Esophagus squamous epithelium (tissue), 5 donors: ENCODE results near the gene ANKRD13A. TPM values are rescaled to one million over a fixed set of nuclear protein-coding genes. Genes with fewer than 3 reads are reported as not detected.

Source experiments
- DNase-seq: peaks from one replicate; lab custom pipeline; 2025; lab: John Stamatoyannopoulos, UW
- H3K27ac ChIP-seq, 4 donors: fragments of 200-600 bp; sonication (generic); one replicate each; pipeline ENCODE4 v1.5.1; 2016 to 2019; ENCODE audit warnings: mild to moderate bottlenecking in 1 of 4
- H3K27me3 ChIP-seq, 4 donors: fragments of 200-600 bp; sonication (generic); 1 replicate in 3 of 4; 2 replicates in 1 of 4; pipeline versions ENCODE4 v1.5.1 to v1.6.0; 2017 to 2021; ENCODE audit warnings: antibody characterized with exemption in 1 of 4
- H3K36me3 ChIP-seq, 3 donors: fragments of 200-600 bp; sonication (generic); one replicate each; pipeline ENCODE4 v1.5.1; 2016 to 2019
- H3K4me1 ChIP-seq, 3 donors: fragments of 200-600 bp; sonication (generic); one replicate each; pipeline ENCODE4 v1.5.1; 2017 to 2019
- H3K4me3 ChIP-seq, 4 donors: fragments of 200-600 bp; sonication (generic); 1 replicate in 3 of 4; 2 replicates in 1 of 4; pipeline ENCODE4 v1.5.1; 2016 to 2019; ENCODE audit warnings: mild to moderate bottlenecking in 2 of 4, moderate library complexity in 1 of 4
- H3K9me3 ChIP-seq, 3 donors: fragments of 200-600 bp; sonication (generic); one replicate each; pipeline ENCODE4 v1.5.1; 2016 to 2019
- POLR2A ChIP-seq, 4 donors: fragments of 450-650 bp; IDR thresholded peaks; one replicate each; pipeline ENCODE4 v1.6.1; 2017; ENCODE audit warnings: antibody characterized with exemption in 4 of 4, mild to moderate bottlenecking in 4 of 4, moderate library complexity in 3 of 4
- WGBS, 2 donors: methylation state at CpG; one replicate each; pipeline ENCODE4 v1.1.5; 2018; 5-methylcytosine and 5-hydroxymethylcytosine counted together
- intact Hi-C: fragments of 100-400 bp; cut with DNase I; formaldehyde crosslinking; loops from one replicate; pipeline ENCODE4 v1.15.0; 2022
- total RNA-seq, 4 donors: library from RNA; depleted of rRNA; stranded (reverse); fragments of >200 nt; gene quantifications; one replicate each; pipeline ENCODE4 v1.1.0, GENCODE V29; 2016
- TF ChIP-seq, protein P1 (sequence below), 6 experiments: fragments of 450-650 bp in 4 of 6; fragments of 200-600 bp in 2 of 6; sonication (generic) in 2 of 6; IDR thresholded peaks; one replicate each; pipeline ENCODE4 v1.5.1; 2016 to 2019; ENCODE audit warnings: antibody characterized with exemption in 6 of 6, mild to moderate bottlenecking in 4 of 6, moderate library complexity in 4 of 6
- donor health status: DM: yes; HTN: yes; CAD: no.

The ANKRD13A gene
- total RNA-seq, 4 donors from 2014 or later = 67.6 to 92.9 (median 72.8) TPM

DNA sequence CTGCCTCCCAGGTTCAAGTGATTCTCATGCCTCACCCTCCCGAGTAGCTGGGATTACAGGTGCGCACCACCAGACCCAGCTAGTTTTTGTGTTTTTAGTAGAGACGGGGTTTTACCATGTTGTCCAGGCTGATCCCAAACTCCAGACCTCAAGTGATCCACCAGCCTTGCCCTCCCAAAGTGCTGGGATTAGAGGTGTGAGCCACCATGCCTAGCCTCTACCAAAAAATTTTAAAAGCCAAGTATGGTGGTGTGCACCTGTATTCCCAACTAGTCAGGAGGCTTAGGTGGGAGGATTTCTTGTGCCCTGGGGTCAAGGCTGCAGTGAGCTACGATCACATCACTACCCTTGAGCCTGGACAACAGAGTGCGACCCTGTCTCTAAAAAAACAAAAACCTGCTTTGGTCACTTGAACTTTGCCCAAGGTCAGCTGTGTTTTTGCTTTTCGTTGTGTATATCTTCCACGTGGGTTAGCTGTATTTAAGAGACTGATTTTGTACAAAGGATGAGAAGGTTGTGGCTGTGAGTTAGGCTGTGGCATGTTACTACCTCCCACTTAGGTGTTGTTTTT is 36.4 kb downstream of the ANKRD13A start:
- WGBS, 2 donors = 91 to 93% methylated on average over 6 to 7 of the region's 7 CpGs
- H3K9me3 ChIP-seq = no peaks in the 10 kb centered on the region
- H3K36me3 ChIP-seq = peaks cover 0 to 74% (median 7%) of the 10 kb centered on the region in 3 donors
- no peak for DNase-seq
- H3K27me3 ChIP-seq = no peaks in the 10 kb centered on the region
- H3K4me1 ChIP-seq = peaks cover 8 to 23% (median 11%) of the 10 kb centered on the region in 3 donors
- no peak overlapping the region for H3K27ac ChIP-seq
- TF ChIP-seq, protein P1, sequence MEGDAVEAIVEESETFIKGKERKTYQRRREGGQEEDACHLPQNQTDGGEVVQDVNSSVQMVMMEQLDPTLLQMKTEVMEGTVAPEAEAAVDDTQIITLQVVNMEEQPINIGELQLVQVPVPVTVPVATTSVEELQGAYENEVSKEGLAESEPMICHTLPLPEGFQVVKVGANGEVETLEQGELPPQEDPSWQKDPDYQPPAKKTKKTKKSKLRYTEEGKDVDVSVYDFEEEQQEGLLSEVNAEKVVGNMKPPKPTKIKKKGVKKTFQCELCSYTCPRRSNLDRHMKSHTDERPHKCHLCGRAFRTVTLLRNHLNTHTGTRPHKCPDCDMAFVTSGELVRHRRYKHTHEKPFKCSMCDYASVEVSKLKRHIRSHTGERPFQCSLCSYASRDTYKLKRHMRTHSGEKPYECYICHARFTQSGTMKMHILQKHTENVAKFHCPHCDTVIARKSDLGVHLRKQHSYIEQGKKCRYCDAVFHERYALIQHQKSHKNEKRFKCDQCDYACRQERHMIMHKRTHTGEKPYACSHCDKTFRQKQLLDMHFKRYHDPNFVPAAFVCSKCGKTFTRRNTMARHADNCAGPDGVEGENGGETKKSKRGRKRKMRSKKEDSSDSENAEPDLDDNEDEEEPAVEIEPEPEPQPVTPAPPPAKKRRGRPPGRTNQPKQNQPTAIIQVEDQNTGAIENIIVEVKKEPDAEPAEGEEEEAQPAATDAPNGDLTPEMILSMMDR (IDR thresholded peaks at IDR 0.05) = no peak
- no peak for TF ChIP-seq POLR2A (IDR thresholded peaks at IDR 0.05)
- no peak overlapping the region for H3K4me3 ChIP-seq
- intact Hi-C loops = no loop called here

DNA sequence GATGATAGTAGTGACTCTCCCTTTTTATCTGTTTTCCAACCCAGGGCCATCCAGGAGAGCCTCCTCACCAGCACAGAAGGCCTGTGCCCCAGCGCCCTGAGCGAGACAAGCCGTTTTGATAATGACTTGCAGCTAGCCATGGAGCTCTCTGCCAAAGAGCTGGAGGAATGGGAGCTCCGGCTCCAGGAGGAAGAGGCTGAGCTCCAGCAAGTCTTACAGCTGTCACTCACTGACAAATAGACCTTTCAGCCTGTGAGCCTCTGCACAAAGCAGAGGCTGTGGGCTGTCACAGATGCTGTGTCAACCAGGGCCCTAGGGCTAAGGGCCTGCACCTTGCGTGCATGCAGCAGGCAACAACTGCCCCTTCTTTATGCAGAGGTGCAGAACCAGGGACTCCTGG is 38.1 kb downstream of the ANKRD13A start:
- H3K4me1 ChIP-seq = peaks cover 8 to 23% (median 11%) of the 10 kb centered on the region in 3 donors
- H3K27me3 ChIP-seq = no peaks in the 10 kb centered on the region
- DNase-seq = no peak
- H3K4me3 ChIP-seq = no peak overlapping the region
- intact Hi-C loops = no loop called here
- no peaks in the 10 kb centered on the region for H3K9me3 ChIP-seq
- no peak overlapping the region for H3K27ac ChIP-seq
- H3K36me3 ChIP-seq = peaks cover 0 to 67% (median 7%) of the 10 kb centered on the region in 3 donors
- 78 to 100% methylated on average over 1 to 4 of the region's 5 CpGs for WGBS, 2 donors
- TF ChIP-seq, protein P1 (IDR thresholded peaks at IDR 0.05) = no peak
- TF ChIP-seq POLR2A (IDR thresholded peaks at IDR 0.05) = no peak

DNA sequence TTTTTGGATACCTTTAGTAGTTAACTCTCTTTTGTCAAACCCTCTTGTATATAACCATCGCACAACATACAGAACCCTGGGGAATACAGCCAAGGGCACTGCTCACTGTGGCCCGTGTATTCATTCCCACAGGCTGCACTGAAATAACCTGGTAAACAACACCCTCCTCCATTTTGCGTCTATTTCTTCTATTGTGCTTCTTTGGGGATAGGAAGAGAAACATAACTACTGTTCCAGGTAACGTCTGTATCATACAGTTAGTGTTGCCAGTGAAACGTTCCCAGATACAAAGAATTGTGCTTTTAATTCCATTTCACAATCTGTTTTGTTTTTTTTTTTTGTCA is 39.5 kb downstream of the ANKRD13A start:
- H3K4me1 ChIP-seq = peaks cover 8 to 35% (median 11%) of the 10 kb centered on the region in 3 donors
- DNase-seq = no peak
- no peak overlapping the region for H3K4me3 ChIP-seq
- WGBS, 2 donors = 39 to 42% methylated on average over 5 of the region's 5 CpGs
- intact Hi-C loops = no loop called here
- TF ChIP-seq, protein P1 (IDR thresholded peaks at IDR 0.05) = no peak
- TF ChIP-seq POLR2A (IDR thresholded peaks at IDR 0.05) = no peak
- H3K27ac ChIP-seq = peak overlapping the region; percentile 59 to 83 (median 64)
- no peaks in the 10 kb centered on the region for H3K27me3 ChIP-seq
- no peaks in the 10 kb centered on the region for H3K9me3 ChIP-seq
- peaks cover 0 to 60% (median 7%) of the 10 kb centered on the region in 3 donors for H3K36me3 ChIP-seq

DNA sequence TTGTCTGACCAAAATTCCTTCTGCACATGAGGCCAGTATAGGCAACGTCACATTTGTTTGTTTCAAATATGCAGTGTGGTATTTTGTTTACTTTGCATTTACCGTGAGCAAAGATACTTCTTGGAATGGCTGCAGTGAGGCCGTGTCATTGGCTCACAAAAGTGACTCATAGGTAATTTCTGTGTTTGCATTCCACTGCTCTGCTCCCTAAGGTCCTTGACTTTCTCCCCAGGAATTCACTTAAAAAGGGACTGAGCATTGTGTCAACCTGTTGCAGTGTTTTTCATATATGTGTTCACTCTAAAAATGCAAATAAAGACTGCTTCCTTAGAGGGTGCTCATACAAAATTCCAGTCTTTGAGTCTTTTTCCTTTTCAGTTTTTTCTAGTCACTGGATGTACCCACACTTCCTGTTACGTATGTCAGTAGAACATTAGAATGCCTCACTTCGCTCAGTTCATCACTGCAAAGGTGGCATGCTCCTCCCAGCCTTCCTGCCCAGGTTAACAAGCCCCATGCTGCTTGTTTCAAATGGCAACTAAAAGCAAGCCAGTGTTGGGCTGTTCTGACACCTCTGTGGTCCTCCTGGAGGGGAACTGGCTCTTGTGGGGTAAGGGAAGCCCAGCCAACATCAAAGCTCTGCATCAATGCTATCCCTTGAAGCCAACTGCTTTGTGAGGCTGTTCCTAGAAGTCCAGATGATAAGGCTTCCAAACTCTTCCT is 40.0 kb downstream of the ANKRD13A start:
- H3K9me3 ChIP-seq = no peaks in the 10 kb centered on the region
- TF ChIP-seq, protein P1 (IDR thresholded peaks at IDR 0.05) = no peak
- TF ChIP-seq POLR2A (IDR thresholded peaks at IDR 0.05) = no peak
- WGBS, 2 donors = 19 to 31% methylated on average over 5 of the region's 5 CpGs
- H3K4me1 ChIP-seq = peaks cover 8 to 35% (median 11%) of the 10 kb centered on the region in 3 donors
- intact Hi-C loops = no loop called here
- DNase-seq = no peak
- no peaks in the 10 kb centered on the region for H3K27me3 ChIP-seq
- peaks cover 0 to 60% (median 7%) of the 10 kb centered on the region in 3 donors for H3K36me3 ChIP-seq
- peak overlapping the region; percentile 59 to 83 (median 64) for H3K27ac ChIP-seq
- no peak overlapping the region for H3K4me3 ChIP-seq

DNA sequence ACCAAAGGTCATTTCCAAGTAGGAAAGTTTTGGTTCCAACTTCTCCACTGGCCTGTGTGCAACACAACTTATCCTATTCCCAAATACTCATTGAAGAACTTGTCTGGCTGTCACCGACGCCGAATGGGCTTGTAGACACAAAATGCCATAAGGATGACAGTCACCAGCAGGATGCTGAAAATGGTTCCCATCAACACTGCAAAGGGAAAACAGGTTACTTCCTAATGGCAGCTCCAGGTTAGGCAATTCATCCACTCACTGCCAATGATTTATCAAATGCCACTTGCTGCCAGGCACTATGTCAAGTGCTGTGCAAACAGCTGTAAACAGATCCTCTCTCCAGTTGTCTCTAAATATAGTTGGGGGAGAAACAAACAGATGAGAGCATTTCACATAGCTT is 43.0 kb downstream of the ANKRD13A start:
- Histone ChIP-seq H3K36me3 (peaks cover 0 to 33% (median 5%) of the 10 kb centered on the region in 3 donors), H3K9me3 (no peaks in the 10 kb centered on the region), H3K27ac (no peak overlapping the region), H3K4me3 (no peak overlapping the region), H3K4me1 (peaks cover 8 to 47% (median 14%) of the 10 kb centered on the region in 3 donors), H3K27me3 (no peaks in the 10 kb centered on the region)
- DNase-seq = no peak
- 97 to 100% methylated on average over 1 to 3 of the region's 3 CpGs for WGBS, 2 donors
- intact Hi-C loops = no loop called here
- TF ChIP-seq, protein P1 (IDR thresholded peaks at IDR 0.05) = no peak
- TF ChIP-seq POLR2A (IDR thresholded peaks at IDR 0.05) = no peak
